ENCODE measurements around the gene EIF2AK2. TPM values are rescaled to one million over a fixed set of nuclear protein-coding genes. Genes with fewer than 3 reads are reported as not detected.
"Not testable (repeated sequence)": the region's sequence is repeated elsewhere in the genome, so short reads cannot be mapped to it uniquely, and the experiment has no call there.

The EIF2AK2 gene
- total RNA-seq, result 44.5 and 46.7 TPM in 2 replicates

DNA sequence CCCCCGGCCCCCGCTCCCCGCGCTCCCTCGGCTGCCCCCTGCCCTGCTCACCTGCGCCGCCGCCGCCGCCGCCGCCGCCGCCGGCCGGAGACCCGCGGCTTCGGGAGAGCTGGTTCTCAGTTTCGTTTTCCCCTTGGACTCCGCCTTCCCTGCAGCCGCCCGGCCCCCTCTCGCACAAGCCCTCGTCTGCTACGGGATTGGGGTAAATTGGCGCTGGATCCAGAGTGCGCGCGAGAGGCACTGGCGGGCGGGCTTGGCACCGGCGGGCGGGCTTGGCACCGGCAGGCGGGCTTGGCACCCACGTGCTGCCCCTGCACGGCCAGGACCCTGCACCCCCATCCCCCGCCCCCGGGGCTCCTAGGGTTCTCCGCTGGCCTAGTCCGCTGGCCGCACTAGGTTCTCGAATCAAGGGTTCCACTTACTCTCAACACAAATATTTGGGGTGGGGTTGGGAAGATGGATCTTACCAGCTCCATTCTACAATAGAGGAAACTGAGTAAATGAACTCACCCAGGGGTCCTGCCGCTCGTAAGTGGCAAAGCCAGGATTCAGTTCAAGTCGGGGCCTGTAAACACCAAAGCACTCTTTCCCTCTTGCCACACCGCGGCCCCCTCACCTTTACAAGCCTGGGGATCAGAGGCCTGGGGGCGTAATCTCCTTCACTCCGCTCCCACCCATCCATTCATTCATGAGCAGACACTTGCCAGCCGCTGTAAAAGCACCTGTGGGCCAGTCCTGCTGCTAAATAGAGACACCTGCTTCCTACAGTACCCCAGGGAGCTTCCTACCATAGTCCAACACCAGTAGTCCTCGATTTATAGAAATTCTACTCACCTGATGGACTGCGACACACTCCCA, at the start of gene EIF2AK2:
Gene EIF2AK2 (minus strand): TSS at position 124 of the 858 bp plus-strand sequence. CDS start 9,174 bp downstream, outside the sequence.
- Mint-ChIP-seq H3K27ac (peak within 1 kb of the TSS; percentile 92), H3K4me3 (peak within 1 kb of the TSS; percentile 92), H3K9me3 (no peaks in the 10 kb centered on the region), H3K27me3 (peaks cover 2% of the 10 kb centered on the region), H3K4me1 (peaks cover 40% of the 10 kb centered on the region), H3K36me3 (ENCODE audit: low read depth) (peaks cover 27% of the 10 kb centered on the region)
- intact Hi-C loops (cut with micrococcal nuclease), result loop anchor here (1.0 to 5.0 kb wide), 5 partner anchors 39 to 190 kb away; partner anchors contain the start of genes CEBPZ, CEBPZOS, GPATCH11 and HEATR5B
- peak; percentile 96 for DNase-seq

GRCh38 chr2:37205689-37206341, 49.0 kb upstream of the EIF2AK2 start:
- no peak overlapping the region for H3K4me3 Mint-ChIP-seq
- peaks cover 46% of the 10 kb centered on the region for H3K9me3 Mint-ChIP-seq
- H3K27me3 Mint-ChIP-seq, result no peaks in the 10 kb centered on the region
- DNase-seq, result no peak
- H3K36me3 Mint-ChIP-seq (ENCODE audit: low read depth), result peaks cover 91% of the 10 kb centered on the region
- no peak overlapping the region for H3K27ac Mint-ChIP-seq
- peaks cover 24% of the 10 kb centered on the region for H3K4me1 Mint-ChIP-seq
- intact Hi-C loops (cut with micrococcal nuclease), result no loop called here

DNA sequence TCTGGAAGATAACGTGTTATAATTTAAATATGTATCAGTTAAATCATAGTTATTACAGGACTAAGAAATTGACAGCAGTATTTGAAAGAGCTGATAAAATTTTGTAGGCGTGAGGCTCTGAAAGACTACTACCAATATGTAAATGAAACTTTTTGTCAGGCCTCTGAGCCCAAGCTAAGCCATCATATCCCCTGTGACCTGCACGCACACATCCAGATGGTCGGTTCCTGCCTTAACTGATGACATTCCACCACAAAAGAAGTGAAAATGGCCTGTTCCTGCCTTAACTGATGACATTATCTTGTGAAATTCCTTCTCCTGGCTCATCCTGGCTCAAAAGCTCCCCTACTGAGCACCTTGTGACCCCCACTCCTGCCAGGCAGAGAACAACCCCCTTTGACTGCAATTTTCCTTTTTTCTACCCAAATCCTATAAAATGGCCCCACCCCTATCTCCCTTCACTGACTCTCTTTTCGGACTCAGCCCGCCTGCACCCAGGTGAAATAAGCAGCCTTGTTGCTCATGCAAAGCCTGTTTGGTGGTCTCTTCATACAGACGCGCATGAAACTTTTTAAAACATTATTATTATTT, 48.4 kb upstream of the EIF2AK2 start:
- peaks cover 28% of the 10 kb centered on the region for H3K4me1 Mint-ChIP-seq
- H3K4me3 Mint-ChIP-seq; DNase-seq; intact Hi-C loops (cut with micrococcal nuclease); H3K27ac Mint-ChIP-seq; H3K27me3 Mint-ChIP-seq: not testable (repeated sequence)
- H3K9me3 Mint-ChIP-seq, result peaks cover 46% of the 10 kb centered on the region
- peaks cover 88% of the 10 kb centered on the region for H3K36me3 Mint-ChIP-seq (ENCODE audit: low read depth)

- H3K36me3 Mint-ChIP-seq (ENCODE audit: low read depth), result peaks cover 80% of the 10 kb centered on the region
- peaks cover 35% of the 10 kb centered on the region for H3K9me3 Mint-ChIP-seq
- no peak overlapping the region for H3K27ac Mint-ChIP-seq
- H3K4me1 Mint-ChIP-seq, result peaks cover 30% of the 10 kb centered on the region
- intact Hi-C loops (cut with micrococcal nuclease), result no loop called here
- no peaks in the 10 kb centered on the region for H3K27me3 Mint-ChIP-seq
- no peak overlapping the region for H3K4me3 Mint-ChIP-seq
- DNase-seq, result no peak
Measured at GRCh38 chr2:37203708-37204107, 46.9 kb upstream of the EIF2AK2 start.

- no peaks in the 10 kb centered on the region for H3K27me3 Mint-ChIP-seq
- peak overlapping the region; percentile 78 for H3K27ac Mint-ChIP-seq
- peak overlapping the region; percentile 26 for H3K4me3 Mint-ChIP-seq
- peaks cover 63% of the 10 kb centered on the region for H3K36me3 Mint-ChIP-seq (ENCODE audit: low read depth)
- peaks cover 31% of the 10 kb centered on the region for H3K4me1 Mint-ChIP-seq
- intact Hi-C loops (cut with micrococcal nuclease), result no loop called here
- no peak for DNase-seq
- H3K9me3 Mint-ChIP-seq, result peaks cover 16% of the 10 kb centered on the region
Measured at GRCh38 chr2:37201766-37202165, 45.0 kb upstream of the EIF2AK2 start.

- Mint-ChIP-seq H3K4me1 (peaks cover 33% of the 10 kb centered on the region), H3K4me3 (no peak overlapping the region), H3K9me3 (peaks cover 14% of the 10 kb centered on the region), H3K27me3 (no peaks in the 10 kb centered on the region), H3K36me3 (ENCODE audit: low read depth) (peaks cover 60% of the 10 kb centered on the region), H3K27ac (peak overlapping the region; percentile 53)
- intact Hi-C loops (cut with micrococcal nuclease), result no loop called here
- DNase-seq, result no peak
Measured at GRCh38 chr2:37201208-37201607, 44.4 kb upstream of the EIF2AK2 start.

- Mint-ChIP-seq H3K9me3 (peaks cover 3% of the 10 kb centered on the region), H3K4me1 (peaks cover 27% of the 10 kb centered on the region), H3K4me3 (no peak overlapping the region), H3K27ac (no peak overlapping the region), H3K36me3 (ENCODE audit: low read depth) (peaks cover 37% of the 10 kb centered on the region), H3K27me3 (no peaks in the 10 kb centered on the region)
- intact Hi-C loops (cut with micrococcal nuclease), result no loop called here
- DNase-seq, result no peak
Measured at GRCh38 chr2:37198681-37199065, 41.9 kb upstream of the EIF2AK2 start.

DNA sequence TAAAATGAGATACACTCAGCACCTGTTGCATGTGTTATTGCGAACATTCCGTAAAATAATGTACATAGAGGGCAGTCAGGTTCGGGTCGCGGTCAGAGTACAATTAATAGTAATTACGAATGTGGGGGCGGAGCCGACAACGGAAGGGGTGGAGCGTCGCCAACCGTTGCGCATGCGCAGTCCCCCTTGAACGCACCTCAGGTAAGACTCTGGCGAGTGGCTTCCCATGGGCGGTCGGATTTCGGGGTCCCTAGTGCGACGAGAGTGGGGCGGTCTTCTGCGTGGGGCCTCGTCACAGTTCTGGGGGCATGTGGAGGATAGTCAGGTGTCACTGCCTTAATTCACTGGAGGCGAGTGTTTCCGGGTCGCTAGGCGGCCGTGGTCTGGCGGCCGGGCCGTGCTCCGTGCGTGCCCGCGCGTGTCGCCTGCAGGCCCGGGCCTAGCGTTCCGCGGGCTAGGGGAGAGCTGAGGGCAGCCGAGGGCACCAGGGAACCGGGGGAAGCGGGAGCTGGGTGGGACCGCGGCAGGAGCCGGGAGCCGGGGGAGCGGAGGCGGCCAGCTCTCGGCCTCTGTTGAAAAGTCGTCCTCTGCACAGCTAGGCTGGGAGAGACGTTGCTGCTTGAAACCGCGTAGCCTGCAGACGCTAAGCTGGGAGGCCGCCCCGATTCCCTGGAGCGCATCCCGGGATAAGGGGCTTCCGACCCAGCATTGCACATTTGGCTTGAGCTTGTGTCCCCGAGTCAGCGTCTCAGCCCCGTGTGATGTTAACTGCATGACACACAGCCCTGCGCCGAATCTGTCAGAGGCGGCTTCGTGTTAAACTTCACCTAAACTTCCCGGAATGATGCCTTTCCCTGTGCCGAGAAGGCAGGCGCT, 39.8 kb upstream of the EIF2AK2 start, which contains the start of gene CEBPZOS:
Gene CEBPZOS (plus strand): TSS at position 177 of the 876 bp plus-strand sequence. CDS start 3,209 bp downstream, outside the sequence.
- peak; percentile 96 for DNase-seq
- Mint-ChIP-seq H3K36me3 (ENCODE audit: low read depth) (peaks cover 22% of the 10 kb centered on the region), H3K4me3 (peak within 1 kb of the TSS; percentile 92), H3K27ac (peak within 1 kb of the TSS; percentile 98), H3K4me1 (peaks cover 19% of the 10 kb centered on the region), H3K9me3 (no peaks in the 10 kb centered on the region), H3K27me3 (peaks cover 3% of the 10 kb centered on the region)
- intact Hi-C loops (cut with micrococcal nuclease), result loop anchor here (1.0 kb wide), 3 partner anchors 35 to 112 kb away; partner anchors contain the start of genes CEBPZ, GPATCH11, HEATR5B and NDUFAF7

GRCh38 chr2:37195862-37196319, 39.1 kb upstream of the EIF2AK2 start:
- H3K27me3 Mint-ChIP-seq, DNase-seq, H3K9me3 Mint-ChIP-seq: not testable (repeated sequence)
- Mint-ChIP-seq H3K4me3 (peak overlapping the region; percentile 92), H3K27ac (peak overlapping the region; percentile 98), H3K36me3 (ENCODE audit: low read depth) (peaks cover 17% of the 10 kb centered on the region), H3K4me1 (peaks cover 16% of the 10 kb centered on the region)
- intact Hi-C loops (cut with micrococcal nuclease), result loop anchor here (1.0 kb wide), 3 partner anchors 35 to 112 kb away; partner anchors contain the start of genes CEBPZ, GPATCH11, HEATR5B and NDUFAF7

- Mint-ChIP-seq H3K4me3 (no peak overlapping the region), H3K27me3 (peaks cover 7% of the 10 kb centered on the region), H3K9me3 (no peaks in the 10 kb centered on the region), H3K36me3 (ENCODE audit: low read depth) (peaks cover 7% of the 10 kb centered on the region), H3K4me1 (peaks cover 19% of the 10 kb centered on the region), H3K27ac (no peak overlapping the region)
- DNase-seq, result no peak
- intact Hi-C loops (cut with micrococcal nuclease), result no loop called here
Measured at GRCh38 chr2:37192551-37192950, 35.8 kb upstream of the EIF2AK2 start.

GRCh38 chr2:37191747-37192146, 35.0 kb upstream of the EIF2AK2 start:
- no peak for DNase-seq
- intact Hi-C loops (cut with micrococcal nuclease), result no loop called here
- peaks cover 4% of the 10 kb centered on the region for H3K36me3 Mint-ChIP-seq (ENCODE audit: low read depth)
- H3K9me3 Mint-ChIP-seq, result no peaks in the 10 kb centered on the region
- no peak overlapping the region for H3K4me3 Mint-ChIP-seq
- no peak overlapping the region for H3K27ac Mint-ChIP-seq
- peaks cover 13% of the 10 kb centered on the region for H3K4me1 Mint-ChIP-seq
- peaks cover 10% of the 10 kb centered on the region for H3K27me3 Mint-ChIP-seq

- Mint-ChIP-seq H3K4me1 (peaks cover 11% of the 10 kb centered on the region), H3K27me3 (peaks cover 13% of the 10 kb centered on the region), H3K9me3 (no peaks in the 10 kb centered on the region), H3K36me3 (ENCODE audit: low read depth) (peaks cover 2% of the 10 kb centered on the region), H3K27ac (no peak overlapping the region), H3K4me3 (no peak overlapping the region)
- intact Hi-C loops (cut with micrococcal nuclease), result no loop called here
- no peak for DNase-seq
Measured at GRCh38 chr2:37191253-37191652, 34.5 kb upstream of the EIF2AK2 start.

- Mint-ChIP-seq H3K9me3 (no peaks in the 10 kb centered on the region), H3K4me1 (peaks cover 10% of the 10 kb centered on the region), H3K27me3 (peaks cover 18% of the 10 kb centered on the region), H3K36me3 (ENCODE audit: low read depth) (no peaks in the 10 kb centered on the region), H3K4me3 (no peak overlapping the region), H3K27ac (no peak overlapping the region)
- intact Hi-C loops (cut with micrococcal nuclease), result no loop called here
- no peak for DNase-seq
Measured at GRCh38 chr2:37190290-37190689, 33.5 kb upstream of the EIF2AK2 start.
